GM18909 (cell line): Measurements from ENCODE around the gene NPHP4.
"Not testable (repeated sequence)": the region's sequence is repeated elsewhere in the genome, so short reads cannot be mapped to it uniquely, and the experiment has no call there.

ENCODE experiments used
- ATAC-seq: cut with Tn5 transposase; IDR thresholded peaks from one replicate; pipeline ENCODE4 v1.9.1; 2021; ENCODE audit warnings: mild to moderate bottlenecking; ENCODE audit not compliant: unreplicated experiment, poor library complexity

The NPHP4 gene

DNA sequence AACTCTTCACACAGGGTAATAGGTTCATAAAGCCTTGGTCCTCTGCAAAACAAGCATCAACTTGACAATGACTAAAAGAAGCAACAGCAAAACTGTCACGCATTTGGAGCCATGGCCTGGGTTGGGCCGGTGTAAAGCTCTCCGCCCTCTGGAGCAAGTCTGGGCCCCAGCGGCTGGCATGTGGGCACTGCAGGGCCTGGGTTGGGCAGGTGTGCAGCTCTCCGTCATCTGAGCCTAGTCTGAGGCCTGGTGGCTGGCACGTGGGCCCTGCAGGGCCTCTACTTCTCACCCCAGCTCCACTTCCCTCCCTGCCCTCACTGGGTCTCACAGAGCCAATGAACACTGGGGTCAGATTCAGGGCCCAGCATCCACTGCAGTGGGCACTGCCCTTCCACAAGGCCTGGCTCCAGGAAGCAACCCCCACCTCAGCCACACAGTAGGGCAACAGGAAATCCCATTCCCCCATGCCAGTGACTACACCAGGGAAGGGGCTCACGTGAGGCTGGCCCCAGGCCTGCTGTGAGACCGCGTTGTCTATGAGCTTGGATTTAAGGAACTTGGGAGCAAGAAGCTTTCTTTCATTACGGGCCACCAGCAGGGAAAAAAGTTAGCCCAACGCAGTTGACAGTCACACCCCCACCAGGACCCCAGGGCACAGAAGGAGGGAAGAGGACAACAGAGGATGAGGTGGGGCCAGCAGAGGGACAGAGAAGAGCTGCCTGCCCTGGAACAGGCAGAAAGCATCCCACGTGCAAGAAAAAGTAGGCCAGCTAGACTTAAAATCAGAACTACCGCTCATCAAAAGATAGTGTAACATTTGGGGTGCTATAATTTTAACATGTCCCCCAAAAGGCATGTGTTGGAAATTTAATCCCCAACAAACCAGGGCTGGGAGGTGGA is 52.7 kb downstream of the NPHP4 start:
- ATAC-seq, result no peak

DNA sequence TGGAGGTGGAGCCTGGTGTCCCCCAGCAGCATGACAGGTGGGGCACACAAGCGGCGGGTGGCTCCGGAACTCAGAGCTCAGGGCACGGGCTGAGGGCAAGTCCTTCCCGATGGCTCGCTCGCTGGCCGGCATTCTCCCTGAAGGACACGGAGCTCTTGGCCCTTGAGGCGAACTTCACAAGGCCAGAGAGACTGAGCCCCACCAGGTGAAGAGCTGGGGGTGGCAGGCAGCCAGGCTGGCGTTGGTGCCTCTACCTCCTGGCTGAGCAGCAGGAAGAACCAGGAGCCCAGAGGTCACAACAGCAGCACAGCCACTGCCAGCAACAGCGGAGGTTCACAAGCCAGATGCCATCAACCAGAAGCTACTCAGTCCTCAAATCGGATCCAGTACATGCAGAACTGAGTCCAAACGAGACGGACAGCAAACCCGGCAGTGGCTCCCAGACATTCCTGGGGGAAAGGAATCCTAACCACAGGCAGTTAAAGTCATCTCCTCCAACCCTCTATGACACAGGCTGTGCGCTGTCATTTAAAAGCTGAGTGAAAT is 54.1 kb downstream of the NPHP4 start:
- no peak for ATAC-seq

DNA sequence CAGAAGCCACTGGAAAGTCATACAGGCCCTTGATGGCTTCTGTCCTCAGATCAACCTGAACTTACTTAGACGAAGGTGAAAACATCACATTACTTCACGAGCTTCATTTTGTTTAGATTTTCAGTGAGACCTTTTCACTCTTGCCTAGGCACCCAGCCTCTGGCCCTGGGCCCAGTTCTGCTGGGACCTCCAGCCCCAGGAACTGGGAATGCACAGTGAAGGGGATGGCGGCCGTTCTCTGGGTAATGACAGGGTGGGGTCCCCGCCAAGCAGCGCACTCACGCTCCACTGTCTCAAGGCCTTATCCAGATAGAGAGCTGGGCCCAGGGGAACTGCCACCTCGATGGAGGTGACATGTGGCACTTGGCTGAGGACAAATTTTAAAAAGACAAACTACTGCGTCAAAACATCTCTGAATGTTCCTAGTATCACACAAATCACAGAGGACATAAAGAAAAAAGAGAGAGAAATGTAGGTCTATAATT is 54.8 kb downstream of the NPHP4 start:
- no peak for ATAC-seq

DNA sequence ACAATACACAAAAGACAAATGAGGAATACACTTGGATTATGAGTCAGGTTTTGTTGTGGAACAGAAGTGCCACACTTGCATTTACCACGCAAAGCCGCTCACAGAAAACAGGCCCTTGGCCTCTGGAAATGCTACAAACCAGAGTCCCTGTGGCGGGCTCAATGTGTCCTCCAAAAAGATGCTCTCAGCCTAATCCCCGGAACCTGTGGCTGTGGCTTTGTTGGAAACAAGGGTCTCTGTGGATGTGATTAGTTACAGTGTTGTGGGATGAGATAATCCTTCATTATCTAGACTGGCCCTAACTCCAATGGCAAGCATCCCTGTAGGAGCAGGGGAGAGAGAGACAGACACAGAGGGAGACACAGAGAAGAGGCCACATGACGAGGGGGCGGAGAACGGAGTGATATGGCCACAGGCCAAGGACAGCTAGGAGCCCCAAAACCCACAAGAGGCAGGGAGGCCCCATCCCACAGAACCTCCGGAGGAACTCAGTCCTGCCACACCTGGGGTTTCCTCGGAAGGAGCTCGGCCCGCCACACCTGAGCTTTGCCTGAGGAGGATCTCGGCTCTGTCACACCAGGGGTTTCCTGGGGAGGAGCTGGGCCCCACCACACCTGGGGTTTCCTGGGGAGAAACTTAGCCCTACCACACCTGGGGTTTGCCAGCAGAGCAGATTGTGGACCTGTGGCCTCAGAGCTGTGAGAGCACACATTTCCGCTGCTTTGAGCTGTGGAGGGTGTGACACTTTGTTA is 55.4 kb downstream of the NPHP4 start:
- no peak for ATAC-seq

DNA sequence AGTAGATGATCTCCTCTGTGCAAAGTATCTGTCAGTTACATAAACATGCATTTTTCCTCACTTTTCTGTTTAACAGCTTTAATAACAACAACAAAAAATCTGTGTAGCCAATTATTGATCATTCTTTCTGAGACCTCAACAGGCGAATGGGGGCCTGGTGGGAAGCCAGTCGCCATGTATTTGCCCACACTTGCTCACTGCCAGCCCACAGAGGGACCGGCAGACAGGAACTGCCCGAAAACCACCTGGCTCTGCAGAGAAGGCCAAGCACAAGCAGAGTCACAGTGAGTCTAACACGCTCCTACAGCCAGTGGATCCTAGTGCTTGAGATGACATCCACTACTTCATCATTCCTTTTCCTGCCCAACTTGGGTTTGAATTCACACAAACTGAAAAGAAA is 56.1 kb downstream of the NPHP4 start:
- no peak for ATAC-seq

DNA sequence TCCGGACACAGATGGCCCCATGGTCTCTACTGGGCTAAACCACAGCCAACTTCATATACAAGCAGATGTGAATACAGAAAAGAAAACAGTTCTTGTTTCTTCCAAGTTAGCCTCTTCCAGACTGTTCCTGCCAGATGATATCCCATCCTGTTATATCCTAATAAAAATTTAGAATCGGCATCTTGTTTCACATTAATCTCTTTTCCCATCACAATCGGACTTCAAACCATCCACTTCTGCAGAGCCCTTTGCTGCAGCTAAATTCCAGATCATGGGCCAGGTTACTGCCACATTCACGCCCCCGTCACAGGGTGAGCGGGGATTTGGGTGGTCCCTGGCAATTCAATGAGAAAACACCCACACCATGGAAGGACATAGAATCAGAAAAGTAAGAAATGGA is 57.2 kb downstream of the NPHP4 start:
- no peak for ATAC-seq

DNA sequence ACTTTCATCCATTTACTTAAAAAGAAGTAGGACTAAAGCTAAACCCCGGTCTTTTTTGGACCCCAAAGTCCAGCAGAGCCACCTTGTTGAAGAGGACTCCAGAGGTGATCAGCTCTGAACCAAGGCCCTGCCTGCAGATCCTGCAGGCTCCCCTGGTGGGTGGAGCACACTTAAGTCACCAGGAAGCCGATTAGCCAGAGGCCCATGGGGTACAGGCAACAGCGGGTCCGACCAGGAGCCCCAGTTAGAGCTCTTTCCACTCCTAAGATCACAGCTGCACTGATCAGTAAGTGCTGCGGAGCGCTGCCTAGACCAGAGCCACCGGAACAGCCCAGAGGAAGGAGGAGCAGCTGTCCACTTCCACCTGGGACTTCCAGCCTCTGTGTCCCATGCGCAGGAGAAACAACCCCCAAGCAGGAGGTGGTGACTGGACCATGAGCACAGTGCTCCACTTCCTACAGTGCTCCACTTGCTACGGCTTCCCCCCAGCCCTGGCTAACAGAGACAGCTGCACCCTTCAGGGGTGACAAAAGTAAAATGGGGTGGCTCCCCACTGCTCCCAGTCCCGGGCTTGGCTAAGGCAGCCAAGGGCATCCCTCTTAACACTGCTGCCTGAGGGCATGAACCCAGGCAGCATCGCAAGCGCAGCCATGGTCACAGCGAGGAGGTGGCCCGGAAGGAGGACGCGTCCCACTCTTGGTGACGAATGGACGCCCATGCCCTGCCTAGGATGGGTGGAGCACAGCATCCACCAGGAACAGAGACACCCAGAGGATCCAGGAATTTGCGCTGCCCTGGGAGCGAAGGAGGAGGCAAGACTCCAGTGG is 58.0 kb downstream of the NPHP4 start:
- ATAC-seq, result no peak

DNA sequence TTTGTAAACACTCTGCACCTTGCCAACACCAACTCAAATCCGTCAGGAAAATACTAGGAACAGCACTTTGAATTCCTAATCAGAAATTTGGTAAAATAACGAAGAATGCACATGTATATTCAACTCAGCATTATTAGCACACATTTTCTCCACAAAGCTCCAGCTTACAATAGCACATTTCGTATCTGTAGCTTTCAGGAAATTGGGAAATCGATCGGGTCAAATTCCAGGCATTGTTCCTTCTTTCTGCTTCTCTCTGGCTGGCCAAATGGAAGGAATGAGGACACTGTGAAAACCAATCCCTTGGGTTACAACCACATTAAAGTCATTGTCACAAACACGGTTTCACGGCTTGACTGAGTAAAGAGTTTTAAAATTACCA is 58.6 kb downstream of the NPHP4 start:
- ATAC-seq, result no peak

DNA sequence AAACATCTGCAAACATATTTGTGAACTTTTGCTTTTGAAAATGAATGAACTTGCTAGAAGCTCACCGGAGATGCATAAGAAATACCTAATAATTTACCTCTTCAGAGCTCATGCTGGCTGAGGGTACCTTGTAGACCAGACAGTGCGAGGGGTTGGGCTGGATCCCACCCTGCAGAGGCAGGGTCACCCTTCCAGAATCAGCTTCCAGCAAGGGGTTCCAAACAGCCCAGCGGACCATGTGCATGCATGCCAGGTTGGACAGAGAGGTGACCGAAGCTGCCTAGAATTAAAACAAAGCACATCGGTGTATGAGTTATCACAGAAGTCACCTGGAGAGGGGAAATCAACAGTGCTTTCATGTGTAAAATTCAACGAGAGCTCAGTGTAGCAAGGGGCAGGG is 59.2 kb downstream of the NPHP4 start:
- no peak for ATAC-seq

DNA sequence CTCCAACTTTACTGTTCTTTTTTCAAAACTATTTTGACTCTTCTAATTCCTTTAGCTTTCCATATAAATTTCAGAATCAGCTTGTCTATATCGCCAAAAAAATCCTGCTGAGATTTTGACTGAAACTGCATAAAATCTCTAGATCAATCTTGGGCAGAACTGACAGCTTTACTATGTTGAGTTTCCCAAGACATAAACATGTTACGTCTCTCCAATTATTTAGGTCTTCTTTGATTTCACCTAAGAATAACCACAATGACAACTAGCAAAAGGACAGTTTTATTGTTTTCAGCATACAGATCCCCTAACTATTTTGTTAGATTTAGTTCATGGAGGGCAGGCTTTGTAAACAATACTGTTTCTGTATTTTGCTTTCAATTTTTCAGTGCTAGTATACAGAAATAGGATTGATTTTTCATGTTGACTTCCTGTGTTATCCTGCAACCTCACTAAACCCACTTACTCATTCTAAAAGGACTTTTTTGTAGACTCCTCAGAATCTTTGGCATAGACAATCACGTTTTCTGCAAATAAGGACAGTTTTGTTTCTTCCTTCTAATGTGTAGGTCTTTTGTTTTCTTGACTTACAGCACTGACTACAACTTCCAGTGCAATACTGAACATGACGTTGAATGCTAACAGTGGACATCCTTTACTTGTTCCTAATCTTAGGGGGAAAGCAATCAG is 63.4 kb downstream of the NPHP4 start:
- ATAC-seq, result no peak

DNA sequence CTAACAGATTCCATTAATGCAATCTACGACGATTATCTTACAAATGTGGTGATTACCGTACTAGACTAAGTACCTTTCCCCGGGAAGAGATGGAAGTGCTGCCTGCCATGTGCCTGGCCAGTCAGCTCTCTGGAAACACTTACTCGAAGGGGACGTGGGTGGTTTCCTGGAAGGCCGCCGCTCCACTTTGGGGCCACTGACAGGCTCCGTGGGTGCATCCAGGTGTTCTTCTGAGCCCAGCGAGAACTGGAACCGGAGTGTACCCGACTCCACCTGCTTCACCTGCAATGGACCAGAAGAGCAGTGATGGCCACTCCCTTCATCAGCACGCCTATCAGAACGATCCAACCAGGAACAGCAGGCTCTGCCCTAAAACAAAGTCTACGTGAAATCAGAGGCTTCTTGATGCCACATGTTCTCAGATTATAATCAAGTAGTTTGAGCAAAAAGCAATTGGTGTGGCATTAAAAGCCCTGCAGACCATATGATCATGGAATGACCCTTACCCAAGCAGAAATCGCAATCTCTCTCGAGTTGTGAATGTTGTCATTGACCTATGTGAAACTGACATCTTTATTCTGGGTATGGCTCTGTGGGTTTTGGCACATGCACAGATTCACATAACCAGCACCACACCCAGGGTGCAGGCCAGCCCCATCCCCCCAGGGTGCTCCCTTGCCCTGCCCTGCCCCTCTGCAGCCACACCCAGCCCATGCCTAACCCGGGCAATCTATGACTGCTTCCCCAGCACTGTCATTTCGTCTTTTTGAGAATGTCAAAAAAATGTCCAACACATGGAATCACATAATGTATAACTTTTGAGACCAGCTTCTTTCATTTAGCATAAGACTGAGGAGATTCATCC is 64.5 kb downstream of the NPHP4 start:
- no peak for ATAC-seq

DNA sequence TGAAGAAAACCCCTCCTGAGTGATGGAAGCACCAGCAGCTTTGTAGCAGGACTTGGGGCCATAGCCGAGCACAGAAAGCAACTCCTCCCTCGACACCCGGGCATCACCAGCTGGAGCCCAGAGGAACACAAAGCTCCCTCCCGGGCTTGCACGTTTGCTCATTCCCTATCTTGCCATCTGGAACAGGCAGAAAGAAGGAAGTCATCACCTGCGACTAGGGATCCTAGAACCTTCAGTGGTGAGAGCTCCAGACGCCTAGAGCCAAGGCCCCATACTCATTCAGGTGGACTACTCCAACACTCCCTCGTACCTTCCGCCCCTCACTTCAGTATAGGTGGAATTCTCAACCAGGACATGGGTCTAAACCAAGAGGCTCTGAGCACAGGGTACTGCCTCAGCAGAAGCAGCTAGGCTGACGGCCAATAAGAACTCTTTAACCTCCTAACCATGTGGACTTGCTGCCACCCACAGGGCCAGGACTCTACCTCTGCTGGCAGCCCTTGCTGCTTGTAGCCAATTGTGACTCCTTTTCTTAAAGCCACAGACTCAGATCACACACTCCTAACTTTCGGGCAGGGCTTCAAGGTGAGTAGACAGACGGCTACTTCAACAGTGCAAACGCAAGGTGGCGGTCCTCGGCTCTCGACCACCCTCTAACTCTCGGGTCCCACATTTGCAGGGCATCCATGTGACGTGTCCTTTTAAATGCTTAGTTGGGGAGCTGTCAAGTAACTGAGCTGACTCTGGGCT is 65.4 kb downstream of the NPHP4 start:
- ATAC-seq, result no peak

DNA sequence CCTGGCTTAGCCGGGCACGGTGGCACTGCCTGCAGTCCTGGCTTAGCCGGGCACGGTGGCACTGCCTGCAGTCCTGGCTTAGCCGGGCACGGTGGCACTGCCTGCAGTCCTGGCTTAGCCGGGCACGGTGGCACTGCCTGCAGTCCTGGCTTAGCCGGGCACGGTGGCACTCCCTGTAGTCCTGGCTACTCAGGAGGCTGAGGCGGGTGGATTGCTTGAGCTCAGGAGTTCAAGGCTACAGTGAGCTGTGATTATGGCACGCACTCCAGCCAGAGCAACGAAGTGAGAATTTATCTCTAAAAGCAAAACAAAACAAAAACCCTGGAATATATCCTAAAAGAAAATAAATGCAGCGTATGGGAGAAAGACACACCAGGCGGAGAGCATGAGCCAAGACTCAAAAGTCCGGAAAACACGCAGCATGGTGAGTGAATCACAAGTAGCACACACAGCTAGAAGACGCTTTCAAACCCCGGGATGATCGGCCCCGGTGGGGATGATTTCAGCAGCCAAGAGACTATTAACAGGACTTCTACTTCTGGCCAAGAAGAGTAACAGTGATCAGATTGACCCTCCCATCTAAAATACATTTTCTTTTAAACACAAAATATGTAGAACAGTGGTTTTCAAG is 69.4 kb downstream of the NPHP4 start:
- not testable (repeated sequence) for ATAC-seq

DNA sequence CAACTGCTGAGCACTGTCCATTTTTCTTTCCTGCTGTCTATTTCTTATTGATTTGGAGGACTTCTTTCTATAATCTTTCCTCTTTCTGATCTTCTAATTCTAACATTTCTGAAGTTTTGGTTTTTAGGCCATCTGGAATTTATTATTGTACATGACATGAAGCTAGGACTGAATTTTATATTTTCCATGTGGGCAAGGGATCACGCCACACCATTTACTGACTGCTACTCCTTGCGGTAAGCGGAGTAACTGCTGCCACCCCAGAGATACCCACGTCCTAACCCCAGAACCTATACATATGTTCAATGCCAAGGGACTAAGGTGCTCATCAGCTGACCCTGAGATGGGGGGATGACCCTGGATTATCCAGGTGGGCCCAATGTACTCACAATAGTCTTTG is 70.6 kb downstream of the NPHP4 start:
- ATAC-seq, result no peak

DNA sequence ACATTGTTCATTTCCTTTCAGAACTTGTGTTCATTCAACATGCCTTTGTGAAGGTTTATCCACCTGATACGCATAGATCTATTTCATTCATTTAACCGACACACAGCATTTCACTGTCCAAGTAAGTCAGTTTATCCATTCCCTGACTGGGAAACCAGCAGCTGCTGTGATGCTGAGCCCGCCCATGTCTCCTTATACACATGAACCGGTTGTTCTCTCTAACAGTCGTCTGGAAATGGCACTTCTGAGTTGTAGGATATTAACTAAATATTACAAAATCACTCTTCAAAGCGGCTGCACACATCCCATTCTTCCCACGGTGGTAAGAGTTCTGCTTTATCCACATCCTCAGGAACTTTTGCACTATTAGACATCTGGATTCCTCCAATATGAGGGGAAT is 71.1 kb downstream of the NPHP4 start:
- ATAC-seq, result no peak

DNA sequence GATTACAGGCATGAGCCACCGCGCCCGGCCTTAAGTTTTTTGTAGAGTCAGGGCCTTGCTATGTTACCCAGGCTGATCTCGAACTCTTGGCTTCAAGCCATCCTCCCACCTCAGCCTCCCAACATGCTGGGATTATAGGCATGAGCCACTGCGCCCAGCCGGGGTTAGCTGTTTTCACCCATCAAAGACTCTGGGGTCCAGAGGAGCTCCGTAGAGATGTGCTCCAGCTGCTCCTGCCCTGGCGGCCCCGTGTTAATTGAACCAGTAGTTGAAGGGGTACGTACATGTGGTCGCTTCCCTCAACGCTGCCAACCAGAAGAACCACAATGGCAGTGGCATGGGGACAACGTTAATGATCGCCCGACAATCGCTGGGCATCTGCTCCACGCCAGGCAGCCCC is 72.0 kb downstream of the NPHP4 start:
- ATAC-seq, result no peak

DNA sequence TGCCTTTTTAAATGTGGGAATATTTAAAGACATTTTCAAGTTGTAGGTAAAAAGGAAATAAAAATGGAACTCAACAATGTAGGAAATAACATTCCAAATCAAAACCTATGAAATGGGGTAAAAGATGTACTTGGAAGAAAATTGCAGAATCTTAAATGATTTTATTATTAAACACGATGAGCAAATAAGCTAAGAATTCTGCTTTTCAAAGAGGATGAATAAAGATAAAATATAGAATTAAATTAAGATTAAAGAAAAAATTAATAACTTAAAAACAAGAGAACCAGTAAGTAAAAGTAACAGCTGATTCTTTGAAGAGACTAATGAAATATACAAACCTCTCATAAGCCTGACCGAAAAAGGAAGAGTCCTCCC is 74.0 kb downstream of the NPHP4 start:
- ATAC-seq, result no peak
